ENCODE data around the gene HTRA3. TPM values are rescaled to one million over a fixed set of nuclear protein-coding genes. Genes with fewer than 3 reads are reported as not detected.

HTRA3 gene
- total RNA-seq, 1 donor from 2014 or later = 3.5 TPM

- H3K27ac Mint-ChIP-seq (ENCODE audit: unreplicated experiment) = no peak overlapping the region
- DNase-seq (ENCODE audit: low spot score) = peak; percentile 87
- no peaks in the 10 kb centered on the region for H3K36me3 Mint-ChIP-seq (ENCODE audit: low read depth)
These were observed 13.2 kb downstream of the HTRA3 start for GRCh38 chr4:8282742-8283141.

GRCh38 chr4:8283161-8283560 lies 13.6 kb downstream of the HTRA3 start:
- TF ChIP-seq CTCF (IDR thresholded peaks at IDR 0.05) = no peak
- peaks cover 12% of the 10 kb centered on the region for H3K4me1 Mint-ChIP-seq (ENCODE audit: low read depth)
- no peak overlapping the region for H3K4me3 Mint-ChIP-seq (ENCODE audit: unreplicated experiment)
- no peak for DNase-seq (ENCODE audit: low spot score)
- no peaks in the 10 kb centered on the region for H3K9me3 Mint-ChIP-seq (ENCODE audit: low read depth)
- H3K27me3 Mint-ChIP-seq (ENCODE audit: low read depth) = peaks cover 3% of the 10 kb centered on the region
- H3K36me3 Mint-ChIP-seq (ENCODE audit: low read depth) = no peaks in the 10 kb centered on the region
- no peak overlapping the region for H3K27ac Mint-ChIP-seq (ENCODE audit: unreplicated experiment)

More at GRCh38 chr4:8282742-8283141, 13.2 kb downstream of the HTRA3 start:
- H3K4me3 Mint-ChIP-seq (ENCODE audit: unreplicated experiment) = no peak overlapping the region
- H3K27me3 Mint-ChIP-seq (ENCODE audit: low read depth) = peaks cover 3% of the 10 kb centered on the region
- no peaks in the 10 kb centered on the region for H3K9me3 Mint-ChIP-seq (ENCODE audit: low read depth)
- no peak for TF ChIP-seq CTCF (IDR thresholded peaks at IDR 0.05)
- H3K4me1 Mint-ChIP-seq (ENCODE audit: low read depth) = peaks cover 16% of the 10 kb centered on the region

GRCh38 chr4:8283631-8284121 lies 14.1 kb downstream of the HTRA3 start:
- H3K36me3 Mint-ChIP-seq (ENCODE audit: low read depth) = no peaks in the 10 kb centered on the region
- TF ChIP-seq CTCF (IDR thresholded peaks at IDR 0.05) = no peak
- no peak overlapping the region for H3K4me3 Mint-ChIP-seq (ENCODE audit: unreplicated experiment)
- peaks cover 3% of the 10 kb centered on the region for H3K27me3 Mint-ChIP-seq (ENCODE audit: low read depth)
- no peak overlapping the region for H3K27ac Mint-ChIP-seq (ENCODE audit: unreplicated experiment)
- peaks cover 8% of the 10 kb centered on the region for H3K4me1 Mint-ChIP-seq (ENCODE audit: low read depth)
- peak; percentile 85 for DNase-seq (ENCODE audit: low spot score)
- no peaks in the 10 kb centered on the region for H3K9me3 Mint-ChIP-seq (ENCODE audit: low read depth)

GRCh38 chr4:8284391-8284790 lies 14.8 kb downstream of the HTRA3 start:
- peaks cover 3% of the 10 kb centered on the region for H3K27me3 Mint-ChIP-seq (ENCODE audit: low read depth)

More at GRCh38 chr4:8284391-8284790, 14.8 kb downstream of the HTRA3 start:
- Mint-ChIP-seq H3K4me1 (ENCODE audit: low read depth) (peaks cover under 1% of the 10 kb centered on the region), H3K27ac (ENCODE audit: unreplicated experiment) (no peak overlapping the region), H3K36me3 (ENCODE audit: low read depth) (no peaks in the 10 kb centered on the region), H3K4me3 (ENCODE audit: unreplicated experiment) (no peak overlapping the region), H3K9me3 (ENCODE audit: low read depth) (no peaks in the 10 kb centered on the region)
- no peak for TF ChIP-seq CTCF (IDR thresholded peaks at IDR 0.05)
- peak; percentile 58 for DNase-seq (ENCODE audit: low spot score)

Measured in chondrocyte (in vitro differentiated cells).